HL-60/S4 (cell line): ENCODE measurements around the gene ASMTL.
"Not testable (repeated sequence)": the region's sequence is repeated elsewhere in the genome, so short reads cannot be mapped to it uniquely, and the experiment has no call there.

ENCODE experiments used
- in situ Hi-C: fragments of 300-500 bp; cut with MboI; formaldehyde crosslinking; loops from 2 replicates; pipeline ENCODE4 v1.14.3; 2022; ENCODE audit warnings: low sequenced_read_pairs

ASMTL gene

DNA sequence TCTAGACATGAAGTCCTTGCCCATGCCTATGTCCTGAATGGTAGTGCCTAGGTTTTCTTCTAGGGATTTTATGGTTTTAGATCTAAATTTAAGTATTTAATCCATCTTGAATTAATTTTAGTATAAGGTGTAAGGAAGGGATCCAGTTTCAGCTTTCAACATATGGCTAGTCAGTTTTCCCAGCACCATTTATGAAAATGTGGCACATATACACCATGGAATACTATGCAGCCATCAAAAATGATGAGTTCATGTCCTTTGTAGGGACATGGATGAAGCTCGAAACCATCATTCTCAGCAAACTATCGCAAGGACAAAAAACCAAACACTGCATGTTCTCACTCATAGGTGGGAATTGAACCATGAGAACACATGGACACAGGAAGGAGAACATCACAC, 29.8 kb upstream of the ASMTL start:
- in situ Hi-C loops = not testable (repeated sequence)

DNA sequence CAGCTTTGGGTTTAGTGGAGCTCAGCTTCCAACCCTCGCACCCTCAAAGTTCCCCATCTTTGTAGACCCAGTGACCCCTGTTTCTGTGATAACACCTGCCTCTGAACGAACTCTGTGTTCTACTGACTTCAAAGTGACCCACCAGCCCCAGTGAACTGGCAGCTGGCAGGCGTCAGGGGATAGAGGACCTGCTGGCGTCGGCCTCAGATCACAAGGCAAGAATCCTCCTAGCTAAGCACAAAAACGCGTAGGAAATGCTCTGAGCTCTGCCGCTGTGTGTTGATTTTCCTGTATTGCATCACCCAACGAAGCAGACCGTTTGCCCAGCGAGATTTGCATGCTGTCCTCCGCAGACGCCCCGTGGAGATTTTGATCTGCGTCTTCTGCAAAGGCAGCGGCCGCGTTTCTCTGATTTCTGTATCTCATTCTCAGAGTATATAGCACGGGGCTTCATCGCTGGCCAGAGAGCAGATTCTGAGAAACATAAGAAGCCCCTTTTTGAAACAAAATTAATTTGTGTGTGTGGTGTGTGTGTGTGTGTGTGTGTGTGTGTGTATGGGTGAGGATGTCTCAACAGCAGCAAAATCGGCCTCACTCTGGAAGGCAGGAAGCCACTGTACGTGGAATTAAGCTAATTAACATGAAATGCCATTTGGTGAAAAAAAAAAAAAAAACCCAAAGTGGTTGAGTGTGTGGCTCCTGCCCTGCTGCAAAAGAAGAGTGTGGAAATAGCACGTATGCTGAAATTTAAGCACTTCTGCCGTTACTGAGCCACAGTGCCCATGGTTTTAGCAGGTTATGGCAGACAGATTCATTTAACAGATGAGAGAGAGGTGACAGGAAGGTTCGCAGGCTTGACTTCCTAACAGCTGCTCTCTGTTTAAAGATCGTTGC, 29.2 kb upstream of the ASMTL start:
- in situ Hi-C loops = no loop called here

DNA sequence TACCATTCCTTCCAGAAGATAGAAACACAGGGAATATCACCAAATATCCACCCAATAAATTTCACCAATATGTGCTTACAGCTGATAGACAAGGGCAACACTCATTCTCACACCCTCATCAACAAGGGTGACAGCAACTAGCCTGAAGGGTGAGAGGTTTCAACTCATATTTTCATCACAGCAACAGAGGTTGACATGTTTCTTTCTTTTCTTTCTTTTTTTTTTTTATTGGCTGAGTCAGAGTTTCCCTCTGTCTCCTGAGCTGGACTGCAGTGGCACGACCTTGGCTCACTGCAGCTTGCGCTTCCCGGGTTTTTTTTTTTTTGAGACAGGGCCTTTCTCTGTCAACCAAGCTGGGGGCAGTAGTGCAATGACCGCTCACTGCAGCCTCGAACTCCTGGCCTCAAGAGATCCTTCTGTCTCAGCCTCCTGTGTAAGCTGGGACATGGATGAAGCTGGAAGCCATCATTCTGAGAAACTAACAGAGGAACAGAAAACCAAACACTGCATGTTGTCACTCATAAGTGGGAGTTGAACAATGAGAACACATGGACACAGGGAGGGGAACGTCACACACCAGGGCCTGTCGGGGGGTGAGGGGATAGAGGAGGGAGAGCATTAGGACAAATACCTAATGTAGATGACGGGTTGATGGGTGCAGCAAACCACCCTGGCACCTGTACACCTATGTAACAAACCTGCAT, 27.5 kb upstream of the ASMTL start:
- in situ Hi-C loops = no loop called here

DNA sequence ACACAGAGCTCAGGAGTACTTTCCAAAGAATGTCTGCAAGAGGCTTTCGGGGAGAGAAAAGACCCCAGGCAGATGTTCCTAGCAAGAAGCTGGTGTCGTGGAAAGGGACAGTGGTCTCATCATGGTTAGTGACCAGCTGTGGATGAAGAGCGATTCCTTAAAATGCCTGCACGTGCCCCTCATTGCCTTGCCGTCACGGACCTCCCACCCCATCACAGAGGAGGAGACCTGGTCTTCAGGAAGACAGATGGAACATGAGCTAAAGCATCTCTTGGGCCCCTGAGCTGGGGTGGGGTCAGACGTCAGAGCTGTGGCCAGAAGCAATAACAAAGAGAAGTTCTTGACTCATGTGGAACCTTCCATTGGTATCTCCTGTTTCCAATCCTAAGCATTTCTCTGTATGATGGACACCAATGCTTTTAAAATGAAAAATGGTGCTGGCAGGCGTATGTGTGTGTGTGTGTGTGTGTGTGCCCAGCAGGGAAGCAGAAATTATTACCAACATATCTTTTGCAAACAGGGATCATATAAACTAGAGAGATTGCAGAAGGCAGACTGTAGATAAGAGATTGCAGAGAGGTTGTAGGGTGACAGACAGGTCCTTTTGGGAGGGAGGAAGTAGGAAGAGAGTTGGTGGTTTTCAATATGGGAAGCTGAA, 25.2 kb upstream of the ASMTL start:
- in situ Hi-C loops = no loop called here

DNA sequence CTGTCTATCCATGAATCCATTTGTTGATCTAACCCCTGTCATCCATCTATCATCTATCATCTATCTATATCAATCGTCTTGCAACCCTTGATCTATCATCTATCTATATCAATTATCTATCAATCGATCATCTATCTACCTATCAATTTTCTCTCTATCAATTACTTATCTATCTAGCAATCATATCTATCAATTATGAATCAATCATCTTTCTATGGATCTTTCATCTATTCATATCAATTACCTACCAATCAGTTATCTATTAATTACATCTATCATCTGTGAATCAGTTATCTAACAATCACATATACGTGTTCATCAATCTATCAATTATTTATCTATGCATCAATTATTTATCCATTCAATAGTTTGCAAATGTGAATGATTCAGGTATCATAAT, 24.5 kb upstream of the ASMTL start:
- in situ Hi-C loops = no loop called here

DNA sequence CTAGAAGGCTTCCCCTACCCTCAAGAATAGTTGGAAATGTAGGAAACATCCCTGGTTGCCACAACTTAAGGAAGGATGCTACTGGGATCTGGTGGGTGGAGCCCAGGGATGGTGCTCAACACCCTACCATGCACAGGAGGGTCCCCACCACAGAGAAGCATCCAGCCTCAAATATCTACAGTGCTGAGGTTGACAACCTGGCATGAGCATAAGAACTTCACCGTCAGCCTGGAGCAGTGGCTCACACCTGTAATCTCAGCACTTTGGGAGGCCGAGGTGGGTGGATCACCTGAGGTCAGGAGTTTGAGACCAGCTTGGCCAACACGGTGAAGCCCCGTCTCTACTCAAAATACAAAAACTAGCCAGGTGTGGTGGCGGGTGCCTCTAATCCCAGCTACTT, 24.0 kb upstream of the ASMTL start:
- in situ Hi-C loops = no loop called here

DNA sequence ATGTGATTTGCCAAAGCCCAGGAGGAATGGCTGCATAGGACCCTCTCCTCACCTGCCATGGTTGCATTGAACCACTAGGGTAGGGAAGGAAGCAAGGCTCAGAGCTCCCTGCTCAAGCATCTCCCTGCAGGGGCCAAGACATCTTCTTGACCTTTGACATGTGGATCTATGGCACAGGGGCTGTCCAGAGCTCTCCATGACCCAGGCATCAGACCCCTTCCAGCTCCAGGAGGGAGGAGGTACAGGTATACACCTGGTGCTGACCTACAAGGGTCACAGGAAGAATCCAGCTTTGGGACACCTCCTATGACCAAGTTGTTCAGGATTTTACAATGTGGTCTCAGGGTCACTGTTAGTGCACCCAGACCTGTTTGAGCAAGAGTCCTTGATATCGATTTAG, 23.2 kb upstream of the ASMTL start:
- in situ Hi-C loops = no loop called here

DNA sequence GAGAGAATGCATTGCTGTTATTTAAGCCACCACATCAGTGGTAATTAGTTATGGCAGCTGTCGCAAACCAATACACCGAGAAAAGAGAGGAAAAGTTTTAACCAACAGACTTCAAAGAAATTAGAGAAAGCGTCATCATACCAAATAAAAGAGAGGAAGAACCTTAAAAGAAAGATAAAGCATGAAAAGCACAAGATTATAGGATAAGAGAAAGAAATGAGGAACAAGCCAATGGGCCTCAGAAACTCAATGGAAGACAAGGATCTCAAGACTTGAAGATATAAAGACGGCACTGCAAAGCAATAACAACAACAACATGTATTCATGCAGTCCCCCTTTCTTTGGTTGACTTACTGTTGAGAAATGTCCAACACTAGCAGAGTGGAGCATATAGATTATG, 22.8 kb upstream of the ASMTL start:
- in situ Hi-C loops = no loop called here

DNA sequence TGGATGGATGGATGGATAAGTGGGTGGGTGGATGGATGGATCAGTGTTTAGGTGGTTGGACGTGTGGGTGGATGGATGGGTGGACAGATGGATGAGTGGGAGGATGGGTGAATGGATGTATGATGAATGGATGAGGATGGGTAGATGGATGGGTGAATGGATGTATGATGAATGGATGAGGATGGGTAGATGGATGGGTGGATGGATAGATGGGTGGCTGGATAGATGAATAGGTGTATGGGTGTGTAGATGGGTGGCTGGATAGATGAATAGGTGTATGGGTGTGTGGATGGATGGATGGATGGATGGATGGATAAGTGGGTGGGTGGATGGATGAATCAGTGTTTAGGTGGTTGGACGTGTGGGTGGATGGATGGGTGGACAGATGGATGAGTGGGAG, 21.9 kb upstream of the ASMTL start:
- in situ Hi-C loops = loop anchor here (25.0 kb wide), 1 partner anchor 113 kb away; the partner anchor contains the start of gene AKAP17A

DNA sequence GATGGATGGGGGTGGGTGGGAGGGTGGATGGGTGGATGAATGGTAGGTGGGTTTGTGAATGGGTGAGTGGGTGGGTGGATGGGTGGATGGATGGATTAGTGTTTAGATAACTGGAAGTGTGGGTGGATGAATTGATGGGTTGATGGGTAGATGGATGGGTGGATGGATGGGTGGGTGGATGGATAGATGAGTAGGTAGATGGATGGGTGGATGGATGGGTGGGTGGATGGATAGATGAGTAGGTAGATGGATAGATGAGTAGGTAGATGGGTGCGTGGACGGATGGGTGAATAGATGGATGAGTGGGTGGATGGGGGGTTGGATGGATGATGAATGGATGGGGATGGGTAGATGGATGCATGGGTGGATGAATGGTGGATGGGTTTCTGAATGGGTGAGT, 20.3 kb upstream of the ASMTL start:
- in situ Hi-C loops = loop anchor here (25.0 kb wide), 1 partner anchor 114 kb away; the partner anchor contains the start of gene AKAP17A

DNA sequence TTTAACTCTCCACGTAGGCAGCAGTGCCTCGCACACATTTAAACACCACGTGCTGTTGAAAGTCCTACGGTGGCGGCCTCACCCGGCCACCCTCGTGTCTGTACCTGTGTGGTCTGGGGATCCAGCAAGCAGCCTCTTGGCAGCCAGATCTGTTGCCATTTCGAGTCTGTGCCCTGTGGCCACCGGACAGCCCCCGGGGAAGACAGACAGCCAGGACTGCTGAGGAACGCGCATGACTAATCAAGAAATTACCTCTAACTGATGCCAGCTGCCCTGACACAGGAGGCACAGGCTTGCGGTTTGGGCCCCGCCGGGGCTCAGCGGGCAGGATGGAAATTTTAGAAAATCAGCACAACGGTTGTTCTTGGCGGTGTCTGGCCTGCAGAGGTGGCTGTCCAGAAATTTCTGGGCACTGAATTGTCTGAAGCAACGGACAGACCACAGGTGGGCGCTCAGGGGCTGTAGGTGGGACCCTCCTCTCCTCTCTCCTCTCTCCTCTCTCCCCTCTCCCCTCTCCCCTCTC, 15.6 kb upstream of the ASMTL start:
- in situ Hi-C loops = loop anchor here (25.0 kb wide), 1 partner anchor 119 kb away; the partner anchor contains the start of gene AKAP17A

DNA sequence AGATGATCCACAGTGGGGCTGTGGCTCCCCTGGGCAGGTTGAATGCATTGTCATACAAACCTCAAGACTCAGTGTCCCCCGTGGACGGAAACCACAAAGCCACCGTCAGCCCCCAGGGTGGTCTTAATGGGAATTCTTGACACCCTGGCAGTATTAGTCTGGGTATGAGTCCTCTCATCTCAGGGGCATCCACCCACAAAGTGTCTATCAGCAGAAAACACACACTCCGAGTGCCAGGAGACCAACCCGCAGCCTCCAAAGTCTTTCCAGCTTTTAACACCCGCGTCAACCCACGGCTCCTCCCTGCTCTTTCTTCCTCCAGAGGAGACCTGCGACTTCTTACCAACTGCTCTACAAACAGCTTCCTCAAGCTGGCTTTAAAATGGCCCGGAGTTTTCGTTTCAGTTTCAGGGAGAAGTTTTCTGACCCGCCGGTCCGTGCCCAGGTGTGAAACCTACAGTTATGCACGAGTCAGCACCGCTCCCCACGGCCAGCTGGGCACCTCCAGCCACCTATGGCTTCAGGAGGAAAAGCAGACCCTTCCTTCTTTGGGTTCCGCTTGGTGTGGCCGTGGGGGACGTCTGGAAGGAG, 14.4 kb upstream of the ASMTL start:
- in situ Hi-C loops = loop anchor here (25.0 kb wide), 1 partner anchor 120 kb away; the partner anchor contains the start of gene AKAP17A

DNA sequence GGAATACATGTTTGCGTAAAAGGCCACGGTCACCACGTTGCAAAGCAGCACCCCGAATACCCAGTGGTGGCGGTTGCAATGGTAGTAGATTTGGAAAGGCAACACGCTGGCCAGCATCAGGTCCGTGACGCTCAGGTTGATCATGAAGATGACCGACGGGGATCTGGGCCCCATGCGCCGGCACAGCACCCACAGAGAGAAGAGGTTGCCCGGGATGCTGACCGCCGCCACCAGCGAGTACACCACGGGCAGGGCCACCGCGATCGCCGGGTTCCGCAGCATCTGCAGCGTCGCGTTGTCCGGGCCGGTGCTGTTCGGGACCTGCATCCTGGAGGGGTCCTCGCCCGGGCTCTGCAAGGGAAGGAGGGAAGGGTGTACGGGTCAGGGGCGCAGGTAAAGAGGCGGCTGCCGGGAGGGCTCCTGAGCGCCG, 13.5 kb upstream of the ASMTL start:
- in situ Hi-C loops = loop anchor here (25.0 kb wide), 1 partner anchor 121 kb away; the partner anchor contains the start of gene AKAP17A

DNA sequence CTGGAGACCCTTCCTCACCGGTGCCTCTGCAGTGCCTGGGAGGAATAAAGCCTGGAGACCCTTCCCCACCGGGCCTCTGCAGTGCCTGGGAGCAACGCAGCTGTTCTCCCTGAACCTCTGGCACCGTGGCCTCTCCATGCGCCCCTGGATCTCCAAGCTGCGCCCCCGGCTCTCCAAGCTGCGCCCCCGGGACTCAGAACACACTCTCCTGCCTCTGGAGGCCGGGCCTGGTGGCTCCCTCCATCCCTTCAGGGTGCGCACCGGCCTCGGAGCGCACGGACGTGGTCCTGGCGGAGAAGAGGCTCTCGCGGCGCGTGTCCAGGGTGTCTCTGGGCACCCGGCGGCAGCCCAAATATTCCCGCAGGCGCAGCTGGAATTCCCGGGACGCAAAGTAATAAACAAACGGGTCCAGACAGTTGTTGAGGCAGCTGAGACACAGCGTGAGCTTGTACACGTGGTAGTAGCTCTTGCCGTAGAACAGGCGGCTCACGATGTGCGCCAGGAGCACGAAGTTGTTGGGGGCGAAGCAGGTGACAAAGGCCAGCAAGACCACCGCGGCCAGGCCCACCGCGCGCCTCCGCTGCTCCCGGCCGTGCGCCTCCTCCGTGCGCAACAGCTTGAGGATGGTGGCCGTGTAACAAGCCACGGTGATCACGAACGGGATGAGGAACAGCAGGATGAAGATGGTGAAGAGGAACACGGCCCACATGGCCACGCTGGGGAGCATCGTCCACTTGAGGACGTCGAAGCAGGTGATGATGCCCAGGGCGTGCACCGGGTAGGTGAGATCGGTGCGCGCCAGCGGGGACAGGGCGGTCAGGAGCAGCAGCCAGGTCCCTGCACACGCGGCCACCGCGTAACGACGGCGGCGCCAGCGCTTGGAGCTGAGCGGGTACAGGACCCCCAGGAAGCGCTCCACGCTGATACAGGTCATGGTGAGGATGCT, 12.8 kb upstream of the ASMTL start:
- in situ Hi-C loops = loop anchor here (25.0 kb wide), 1 partner anchor 122 kb away; the partner anchor contains the start of gene AKAP17A

DNA sequence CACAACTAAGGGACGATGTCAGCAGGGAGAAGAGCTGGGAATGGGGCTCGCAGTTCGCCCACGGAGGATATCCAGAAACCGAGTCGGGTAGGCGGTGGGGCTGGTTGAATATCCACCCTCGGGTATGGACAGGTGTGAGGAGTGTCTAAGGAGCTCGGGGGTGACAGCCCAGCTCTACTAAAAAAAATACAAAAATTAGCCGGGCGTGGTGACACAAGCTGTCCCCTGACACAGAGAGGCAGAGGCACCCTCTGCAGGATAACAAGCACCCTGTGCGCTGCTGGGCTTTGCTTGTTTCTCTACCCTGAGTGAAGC, 12.2 kb upstream of the ASMTL start:
- in situ Hi-C loops = loop anchor here (25.0 kb wide), 1 partner anchor 122 kb away; the partner anchor contains the start of gene AKAP17A

DNA sequence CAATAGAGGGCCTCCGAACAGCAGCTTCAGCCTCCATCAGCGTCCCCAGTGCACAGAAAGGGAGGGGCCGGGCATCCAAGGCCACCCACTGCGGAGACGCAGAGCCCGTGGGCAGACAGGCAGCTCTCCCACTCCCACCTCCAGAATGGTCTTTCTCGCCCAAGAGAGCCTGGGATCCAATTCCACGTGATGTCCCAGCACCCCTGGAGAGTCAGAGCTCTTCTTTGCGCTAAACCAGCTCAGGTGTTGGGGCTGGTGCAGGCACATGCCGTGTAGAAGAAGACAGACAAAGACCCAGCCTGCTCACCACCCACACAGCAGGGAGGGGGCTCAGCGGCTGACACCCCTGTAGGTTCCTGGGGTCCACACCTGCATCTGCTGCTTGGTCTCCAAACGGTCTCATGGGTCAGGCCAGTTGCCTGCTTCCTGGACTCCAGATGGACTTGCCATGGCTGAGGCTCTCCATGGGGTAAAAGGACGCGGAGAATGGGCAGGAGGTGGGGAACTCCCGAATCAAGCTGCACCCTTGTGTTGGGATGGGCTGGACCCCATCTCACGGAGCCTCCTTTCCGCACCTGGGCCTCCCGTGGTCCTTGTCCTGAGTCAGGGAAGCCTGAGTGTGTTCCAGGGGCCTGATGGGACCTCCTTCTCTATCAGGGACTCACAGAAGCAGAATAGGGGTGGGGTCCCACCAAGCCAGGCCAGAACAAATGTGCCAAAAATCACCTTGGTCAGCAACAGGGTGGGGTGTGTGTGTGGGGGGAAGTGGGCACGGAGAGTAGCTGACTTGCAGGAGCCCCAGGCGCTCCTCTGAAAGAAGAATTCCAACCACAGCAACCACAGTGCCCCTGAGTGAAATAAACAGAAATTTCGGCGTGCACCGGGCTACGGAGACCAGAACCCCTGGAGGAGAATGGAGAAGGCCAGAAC, 11.6 kb upstream of the ASMTL start:
- in situ Hi-C loops = loop anchor here (25.0 kb wide), 1 partner anchor 123 kb away; the partner anchor contains the start of gene AKAP17A

DNA sequence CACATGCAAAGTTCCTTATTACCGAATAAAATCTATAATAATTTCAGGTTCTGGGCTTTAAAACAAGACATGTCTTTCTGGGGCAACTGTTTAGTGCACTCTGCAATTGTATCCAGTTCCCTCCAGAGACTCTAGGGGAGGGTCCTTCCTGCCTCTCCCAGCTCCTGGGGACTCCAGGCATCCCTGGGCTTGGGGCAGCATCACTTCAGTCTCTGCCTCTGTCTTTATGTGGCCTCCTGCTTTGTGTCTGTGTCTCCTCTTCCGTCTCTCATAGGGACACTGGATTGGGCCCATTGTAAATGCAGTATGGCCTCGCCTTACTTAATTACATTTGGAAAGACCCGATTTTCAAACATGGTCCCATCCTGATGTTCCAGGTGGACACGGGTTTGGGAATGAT, 10.9 kb upstream of the ASMTL start:
- in situ Hi-C loops = loop anchor here (25.0 kb wide), 1 partner anchor 124 kb away; the partner anchor contains the start of gene AKAP17A

DNA sequence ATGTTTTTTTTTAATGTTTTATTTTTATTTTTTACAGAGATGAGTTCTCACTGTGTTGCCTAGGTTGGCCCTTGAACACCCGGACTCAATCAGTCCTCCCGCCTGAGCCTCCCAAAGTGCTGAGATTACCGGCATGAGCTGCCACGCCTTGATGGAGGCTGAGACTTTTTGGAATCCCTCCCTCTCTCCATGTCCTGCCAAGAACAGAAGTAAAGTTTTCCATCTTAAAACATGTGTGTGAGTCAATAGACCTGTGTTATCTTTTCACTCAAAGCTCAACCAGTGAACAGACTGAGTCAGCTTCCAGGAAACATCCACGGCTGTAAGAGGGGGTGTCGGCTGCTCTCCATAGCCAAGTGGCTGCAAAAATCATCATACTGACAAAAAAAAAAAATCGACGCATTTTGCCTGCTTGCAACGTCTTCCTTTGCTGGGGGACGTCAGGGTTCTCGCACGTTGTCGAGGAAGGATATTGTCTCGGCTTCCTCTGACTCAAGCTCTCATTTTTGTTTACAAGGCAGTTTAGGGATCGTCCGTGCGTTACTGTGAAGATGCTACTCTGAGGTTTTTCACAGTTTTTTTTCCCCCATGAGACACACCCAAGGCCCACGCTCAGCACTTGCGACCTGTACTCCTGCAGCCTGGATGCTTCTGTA, 10.0 kb upstream of the ASMTL start:
- in situ Hi-C loops = loop anchor here (25.0 kb wide), 1 partner anchor 125 kb away; the partner anchor contains the start of gene AKAP17A
